Activated B cell treated with CpG ODN at 0.5 μM for 24 hours (primary cell): ENCODE results near the gene PGAP2. TPM values are rescaled to one million over a fixed set of nuclear protein-coding genes. Genes with fewer than 3 reads are reported as not detected.
A peak's percentile ranks its signal among the peaks of the same experiment; 100 is the strongest.

Experiments
- ATAC-seq: fragments of 200-7000 bp; cut with Tn5 transposase; one replicate; pipeline ENCODE4 v1.10.0; 2021; ENCODE audit warnings: low read depth, mild to moderate bottlenecking, moderate library complexity
- CTCF ChIA-PET: fragments of 350-600 bp; sonication (Branson Sonifier 250); formaldehyde crosslinking; loops from one replicate; lab custom pipeline; 2021; ENCODE audit warnings: antibody characterized with exemption; lab: Charles Lee
- POLR2A ChIA-PET: fragments of 350-600 bp; sonication (Branson Sonifier 250); formaldehyde crosslinking; loops from one replicate; lab custom pipeline; 2021; ENCODE audit warnings: antibody characterized with exemption; lab: Charles Lee
- DNase-seq: peaks from one replicate; pipeline ENCODE4 v3.0.0; 2022
- H3K27ac Mint-ChIP-seq: one replicate; pipeline ENCODE4 v1.8.0; 2020; ENCODE audit warnings: mixed read lengths
- H3K27me3 Mint-ChIP-seq: one replicate; pipeline ENCODE4 v1.8.0; 2021; ENCODE audit warnings: mixed read lengths
- H3K36me3 Mint-ChIP-seq: one replicate; pipeline ENCODE4 v1.8.0; 2021; ENCODE audit warnings: low read depth, mixed read lengths
- H3K4me1 Mint-ChIP-seq: one replicate; pipeline ENCODE4 v1.8.0; 2021; ENCODE audit warnings: mixed read lengths
- H3K4me3 Mint-ChIP-seq: one replicate; pipeline ENCODE4 v1.8.0; 2020; ENCODE audit warnings: mild to moderate bottlenecking, mixed read lengths
- H3K9me3 Mint-ChIP-seq: one replicate; pipeline ENCODE4 v1.8.0; 2020; ENCODE audit warnings: mixed read lengths
- CTCF ChIP-seq: fragments of 200-600 bp; IDR thresholded peaks from one replicate; pipeline ENCODE4 v1.8.0; 2022; ENCODE audit warnings: antibody characterized with exemption, mild to moderate bottlenecking
- intact Hi-C: fragments of 100-400 bp; cut with micrococcal nuclease; formaldehyde crosslinking; loops from one replicate; pipeline ENCODE4 v1.15.1; 2024
- total RNA-seq: library from RNA; stranded (reverse); gene quantifications from 2 replicates; pipeline ENCODE4 v1.2.3, GENCODE V29; 2022

PGAP2 gene
- total RNA-seq, 1 donor from 2014 or later, result 25.0 TPM

GRCh38 chr11:3853899-3854659 lies 45.7 kb downstream of the PGAP2 start:
- ATAC-seq (peak; percentile 71), DNase-seq (peak; percentile 61)
- no peaks in the 10 kb centered on the region for H3K27me3 Mint-ChIP-seq
- intact Hi-C loops, result loop anchor here (1.0 to 2.0 kb wide), 12 partner anchors 13 to 240 kb away; partner anchors contain the start of genes NUP98 and RRM1
- H3K27ac Mint-ChIP-seq, result peak overlapping the region; percentile 99
- ChIA-PET POLR2A (interaction anchor here (0.6 to 8.0 kb wide), 47 partner anchors 13 to 240 kb away, joined by 3 to 352 read pairs (median 7); partner anchors contain the start of genes NUP98, PGAP2, RHOG and RRM1), CTCF (interaction anchor here (0.8 to 14.0 kb wide), 44 partner anchors 8 to 228 kb away, joined by 3 to 526 read pairs (median 6); partner anchors contain the start of genes NUP98 and RHOG)
- peak overlapping the region; percentile 90 for H3K4me3 Mint-ChIP-seq
- peaks cover 56% of the 10 kb centered on the region for H3K4me1 Mint-ChIP-seq
- H3K9me3 Mint-ChIP-seq, result no peaks in the 10 kb centered on the region
- H3K36me3 Mint-ChIP-seq, result peaks cover 4% of the 10 kb centered on the region
- no peak for TF ChIP-seq CTCF

GRCh38 chr11:3854660-3854976 lies 46.3 kb downstream of the PGAP2 start:
- Mint-ChIP-seq H3K4me1 (peaks cover 57% of the 10 kb centered on the region), H3K36me3 (peaks cover 4% of the 10 kb centered on the region), H3K9me3 (no peaks in the 10 kb centered on the region), H3K4me3 (peak overlapping the region; percentile 90), H3K27ac (peak overlapping the region; percentile 99), H3K27me3 (no peaks in the 10 kb centered on the region)
- DNase-seq (no peak), ATAC-seq (no peak)
- no peak for TF ChIP-seq CTCF
- ChIA-PET POLR2A (interaction anchor here (0.6 to 8.0 kb wide), 53 partner anchors 13 to 240 kb away, joined by 3 to 352 read pairs (median 6); partner anchors contain the start of genes NUP98, PGAP2, RHOG and RRM1), CTCF (interaction anchor here (0.8 to 14.0 kb wide), 45 partner anchors 8 to 228 kb away, joined by 3 to 526 read pairs (median 6); partner anchors contain the start of genes NUP98 and RHOG)
- intact Hi-C loops, result loop anchor here (1.0 to 2.0 kb wide), 12 partner anchors 13 to 240 kb away; partner anchors contain the start of genes NUP98 and RRM1

GRCh38 chr11:3854977-3855807 lies 46.8 kb downstream of the PGAP2 start, which contains the start of gene STIM1:
Gene STIM1, plus strand, starts transcription at chr11:3855664. Its CDS starts 607 bp downstream, at chr11:3856271.
- ChIA-PET CTCF (interaction anchor here (0.8 to 14.0 kb wide), 48 partner anchors 9 to 227 kb away, joined by 3 to 526 read pairs (median 6); partner anchors contain the start of genes NUP98 and RHOG), POLR2A (interaction anchor here (0.6 to 8.0 kb wide), 51 partner anchors 13 to 239 kb away, joined by 3 to 352 read pairs (median 7); partner anchors contain the start of genes NUP98, PGAP2, RHOG and RRM1)
- DNase-seq, result peak; percentile 96
- Mint-ChIP-seq H3K4me1 (peaks cover 63% of the 10 kb centered on the region), H3K36me3 (peaks cover 4% of the 10 kb centered on the region), H3K27me3 (no peaks in the 10 kb centered on the region), H3K9me3 (no peaks in the 10 kb centered on the region), H3K27ac (peak within 1 kb of the TSS; percentile 99), H3K4me3 (peak within 1 kb of the TSS; percentile 96)
- TF ChIP-seq CTCF, result peak; percentile 58
- ATAC-seq, result peak; percentile 74
- intact Hi-C loops, result loop anchor here (1.0 to 2.0 kb wide), 13 partner anchors 14 to 239 kb away; partner anchors contain the start of genes NUP98 and RRM1

GRCh38 chr11:3855808-3856491 lies 47.6 kb downstream of the PGAP2 start:
- peak; percentile 5 for ATAC-seq
- H3K27me3 Mint-ChIP-seq, result no peaks in the 10 kb centered on the region
- no peak for TF ChIP-seq CTCF
- H3K27ac Mint-ChIP-seq, result peak overlapping the region; percentile 89
- no peak for DNase-seq
- ChIA-PET CTCF (interaction anchor here (1.0 to 14.0 kb wide), 25 partner anchors 9 to 213 kb away, joined by 3 to 526 read pairs (median 12); partner anchors contain the start of gene RHOG), POLR2A (interaction anchor here (0.6 to 8.0 kb wide), 35 partner anchors 12 to 216 kb away, joined by 3 to 352 read pairs (median 14); partner anchors contain the start of genes NUP98, PGAP2 and RHOG)
- H3K9me3 Mint-ChIP-seq, result no peaks in the 10 kb centered on the region
- H3K36me3 Mint-ChIP-seq, result peaks cover 4% of the 10 kb centered on the region
- intact Hi-C loops, result loop anchor here (1.0 to 2.0 kb wide), 5 partner anchors 8 to 129 kb away; no protein-coding TSS in a partner anchor
- peaks cover 70% of the 10 kb centered on the region for H3K4me1 Mint-ChIP-seq
- peak overlapping the region; percentile 96 for H3K4me3 Mint-ChIP-seq
